Vagina (tissue), 2 donors: ENCODE data around the gene ENPEP. TPM values are rescaled to one million over a fixed set of nuclear protein-coding genes. Genes with fewer than 3 reads are reported as not detected.

ENCODE experiments used
- DNase-seq, 2 donors: peaks; one replicate each; pipeline ENCODE4 v3.0.0-alpha.2; 2017; ENCODE audit errors: extremely low spot score in 2 of 2
- H3K27ac ChIP-seq: fragments of 200-600 bp; sonication (generic); one replicate; pipeline ENCODE4 v1.5.1; 2019
- H3K27me3 ChIP-seq: fragments of 200-600 bp; sonication (generic); one replicate; pipeline ENCODE4 v1.5.1; 2019
- H3K36me3 ChIP-seq, 2 donors: fragments of 200-600 bp; sonication (generic); one replicate each; pipeline ENCODE4 v1.5.1; 2017 to 2019
- H3K4me1 ChIP-seq: fragments of 200-600 bp; sonication (generic); one replicate; pipeline ENCODE4 v1.5.1; 2019
- H3K4me3 ChIP-seq, 2 donors: fragments of 200-600 bp; sonication (generic); 1 replicate in 1 of 2; 2 replicates in 1 of 2; pipeline ENCODE4 v1.5.1; 2016 to 2019
- H3K9me3 ChIP-seq: fragments of 200-600 bp; sonication (generic); one replicate; pipeline ENCODE4 v1.5.1; 2019
- CTCF ChIP-seq, 3 experiments: fragments of 450-650 bp in 2 of 3; fragments of 200-600 bp in 1 of 3; sonication (generic) in 1 of 3; IDR thresholded peaks; one replicate each; pipeline ENCODE4 v1.5.1; 2017 to 2019; ENCODE audit warnings: antibody characterized with exemption in 3 of 3, mild to moderate bottlenecking in 2 of 3, moderate library complexity in 2 of 3
- POLR2A ChIP-seq, 2 donors: fragments of 450-650 bp; IDR thresholded peaks; one replicate each; pipeline ENCODE4 v1.6.1; 2017; ENCODE audit warnings: antibody characterized with exemption in 2 of 2, mild to moderate bottlenecking in 2 of 2, moderate library complexity in 2 of 2
- POLR2AphosphoS5 ChIP-seq, 2 donors: sonication (generic); formaldehyde crosslinking; IDR thresholded peaks; one replicate each; pipeline ENCODE4 v1.9.0; 2017; ENCODE audit warnings: antibody characterized with exemption in 2 of 2, mild to moderate bottlenecking in 2 of 2, low read depth in 1 of 2; ENCODE audit not compliant: insufficient read depth in 1 of 2
- intact Hi-C: fragments of 100-400 bp; cut with DNase I; formaldehyde crosslinking; loops from one replicate; pipeline ENCODE4 v1.15.1; 2023
- total RNA-seq: library from RNA; depleted of rRNA; stranded (reverse); fragments of >200 nt; gene quantifications from one replicate; pipeline ENCODE4 v1.2.3, GENCODE V29; 2016

ENPEP gene
- total RNA-seq, 1 donor from 2014 or later = 5.2 TPM

GRCh38 chr4:110597582-110597981, 121.6 kb downstream of the ENPEP start:
- no peaks in the 10 kb centered on the region for H3K4me1 ChIP-seq
- no peaks in the 10 kb centered on the region for H3K9me3 ChIP-seq
- no peak overlapping the region for H3K4me3 ChIP-seq
- no peaks in the 10 kb centered on the region for H3K27me3 ChIP-seq
- DNase-seq = no peak
- TF ChIP-seq CTCF (IDR thresholded peaks at IDR 0.05) (no peak), POLR2AphosphoS5 (IDR thresholded peaks at IDR 0.05; ENCODE audit: insufficient read depth in 1 of 2, low read depth in 1 of 2) (no peak), POLR2A (IDR thresholded peaks at IDR 0.05) (no peak)
- no peaks in the 10 kb centered on the region for H3K36me3 ChIP-seq
- no peak overlapping the region for H3K27ac ChIP-seq
- intact Hi-C loops = no loop called here

- intact Hi-C loops = no loop called here
- no peak for DNase-seq
- no peaks in the 10 kb centered on the region for H3K4me1 ChIP-seq
- no peak overlapping the region for H3K27ac ChIP-seq
- H3K9me3 ChIP-seq = no peaks in the 10 kb centered on the region
- TF ChIP-seq CTCF (IDR thresholded peaks at IDR 0.05) = no peak
- TF ChIP-seq POLR2AphosphoS5 (IDR thresholded peaks at IDR 0.05; ENCODE audit: insufficient read depth in 1 of 2, low read depth in 1 of 2) = no peak
- no peak for TF ChIP-seq POLR2A (IDR thresholded peaks at IDR 0.05)
- H3K36me3 ChIP-seq = no peaks in the 10 kb centered on the region
- H3K4me3 ChIP-seq = no peak overlapping the region
- H3K27me3 ChIP-seq = no peaks in the 10 kb centered on the region
These were observed 126.1 kb downstream of the ENPEP start for GRCh38 chr4:110602061-110602460.

GRCh38 chr4:110605077-110605476, 129.1 kb downstream of the ENPEP start:
- Histone ChIP-seq H3K36me3 (no peaks in the 10 kb centered on the region), H3K9me3 (no peaks in the 10 kb centered on the region), H3K27ac (no peak overlapping the region), H3K4me3 (no peak overlapping the region), H3K4me1 (no peaks in the 10 kb centered on the region), H3K27me3 (no peaks in the 10 kb centered on the region)
- intact Hi-C loops = no loop called here
- no peak for DNase-seq
- TF ChIP-seq POLR2AphosphoS5 (IDR thresholded peaks at IDR 0.05; ENCODE audit: insufficient read depth in 1 of 2, low read depth in 1 of 2) (no peak), POLR2A (IDR thresholded peaks at IDR 0.05) (no peak), CTCF (IDR thresholded peaks at IDR 0.05) (no peak)

- H3K9me3 ChIP-seq = no peaks in the 10 kb centered on the region
- TF ChIP-seq CTCF (IDR thresholded peaks at IDR 0.05) = no peak
- TF ChIP-seq POLR2AphosphoS5 (IDR thresholded peaks at IDR 0.05; ENCODE audit: insufficient read depth in 1 of 2, low read depth in 1 of 2) = no peak
- no peak for DNase-seq
- intact Hi-C loops = no loop called here
- H3K36me3 ChIP-seq = no peaks in the 10 kb centered on the region
- H3K4me3 ChIP-seq = no peak overlapping the region
- H3K27ac ChIP-seq = no peak overlapping the region
- peaks cover 9% of the 10 kb centered on the region for H3K4me1 ChIP-seq
- H3K27me3 ChIP-seq = no peaks in the 10 kb centered on the region
These were observed 133.2 kb downstream of the ENPEP start for GRCh38 chr4:110609044-110609750.

GRCh38 chr4:110610620-110610939, 134.6 kb downstream of the ENPEP start:
- no peak for TF ChIP-seq POLR2A (IDR thresholded peaks at IDR 0.05)
- H3K27me3 ChIP-seq = no peaks in the 10 kb centered on the region
- no peak overlapping the region for H3K27ac ChIP-seq
- no peak for DNase-seq
- H3K4me1 ChIP-seq = peaks cover 9% of the 10 kb centered on the region
- H3K4me3 ChIP-seq = no peak overlapping the region
- no peaks in the 10 kb centered on the region for H3K36me3 ChIP-seq
- intact Hi-C loops = no loop called here
- no peaks in the 10 kb centered on the region for H3K9me3 ChIP-seq
